ENCODE data around the gene ZG16. TPM values are rescaled to one million over a fixed set of nuclear protein-coding genes. Genes with fewer than 3 reads are reported as not detected.
"Not testable (repeated sequence)": the region's sequence is repeated elsewhere in the genome, so short reads cannot be mapped to it uniquely, and the experiment has no call there.

ZG16 gene
- total RNA-seq, 6 experiments from 2014 or later = 0.06 to 3.1 (median 1.1) TPM

DNA sequence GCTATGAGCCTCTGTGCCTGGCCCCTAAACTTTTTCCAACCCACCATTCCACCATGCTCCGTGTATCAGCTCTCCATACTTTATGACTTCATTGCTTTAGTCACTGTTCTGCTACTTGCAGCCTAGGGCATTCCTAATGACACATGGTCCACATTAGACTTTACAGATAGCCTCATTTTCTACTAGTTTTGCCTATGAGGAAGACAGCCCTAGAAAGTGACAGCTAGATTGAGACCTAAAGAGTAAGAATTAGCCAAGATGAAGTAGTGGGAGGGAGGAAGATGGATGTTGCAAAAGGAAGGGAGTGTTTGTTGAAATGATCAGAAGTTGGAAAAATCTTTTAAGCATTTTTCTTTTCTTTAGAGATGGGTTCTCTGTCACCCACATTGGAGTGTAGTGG lies 43.3 kb upstream of the ZG16 start:
- TF ChIP-seq, protein P1, sequence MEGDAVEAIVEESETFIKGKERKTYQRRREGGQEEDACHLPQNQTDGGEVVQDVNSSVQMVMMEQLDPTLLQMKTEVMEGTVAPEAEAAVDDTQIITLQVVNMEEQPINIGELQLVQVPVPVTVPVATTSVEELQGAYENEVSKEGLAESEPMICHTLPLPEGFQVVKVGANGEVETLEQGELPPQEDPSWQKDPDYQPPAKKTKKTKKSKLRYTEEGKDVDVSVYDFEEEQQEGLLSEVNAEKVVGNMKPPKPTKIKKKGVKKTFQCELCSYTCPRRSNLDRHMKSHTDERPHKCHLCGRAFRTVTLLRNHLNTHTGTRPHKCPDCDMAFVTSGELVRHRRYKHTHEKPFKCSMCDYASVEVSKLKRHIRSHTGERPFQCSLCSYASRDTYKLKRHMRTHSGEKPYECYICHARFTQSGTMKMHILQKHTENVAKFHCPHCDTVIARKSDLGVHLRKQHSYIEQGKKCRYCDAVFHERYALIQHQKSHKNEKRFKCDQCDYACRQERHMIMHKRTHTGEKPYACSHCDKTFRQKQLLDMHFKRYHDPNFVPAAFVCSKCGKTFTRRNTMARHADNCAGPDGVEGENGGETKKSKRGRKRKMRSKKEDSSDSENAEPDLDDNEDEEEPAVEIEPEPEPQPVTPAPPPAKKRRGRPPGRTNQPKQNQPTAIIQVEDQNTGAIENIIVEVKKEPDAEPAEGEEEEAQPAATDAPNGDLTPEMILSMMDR (IDR thresholded peaks at IDR 0.05) = no peak
- TF ChIP-seq POLR2A (IDR thresholded peaks at IDR 0.05) = no peak
- intact Hi-C loops (cut with DNase I) = no loop called here
- no peak overlapping the region for H3K4me3 ChIP-seq
- no peak for DNase-seq
- no peak for ATAC-seq
- no peaks in the 10 kb centered on the region for H3K4me1 ChIP-seq
- no peaks in the 10 kb centered on the region for H3K36me3 ChIP-seq
- H3K27me3 ChIP-seq = no peaks in the 10 kb centered on the region
- no peak overlapping the region for H3K27ac ChIP-seq
- no peaks in the 10 kb centered on the region for H3K9me3 ChIP-seq
- WGBS (ENCODE audit: insufficient coverage, low coverage, low lambda C conversion rate, missing lambda C conversion rate) = 91% methylated on average over 1 of the region's 1 CpG

DNA sequence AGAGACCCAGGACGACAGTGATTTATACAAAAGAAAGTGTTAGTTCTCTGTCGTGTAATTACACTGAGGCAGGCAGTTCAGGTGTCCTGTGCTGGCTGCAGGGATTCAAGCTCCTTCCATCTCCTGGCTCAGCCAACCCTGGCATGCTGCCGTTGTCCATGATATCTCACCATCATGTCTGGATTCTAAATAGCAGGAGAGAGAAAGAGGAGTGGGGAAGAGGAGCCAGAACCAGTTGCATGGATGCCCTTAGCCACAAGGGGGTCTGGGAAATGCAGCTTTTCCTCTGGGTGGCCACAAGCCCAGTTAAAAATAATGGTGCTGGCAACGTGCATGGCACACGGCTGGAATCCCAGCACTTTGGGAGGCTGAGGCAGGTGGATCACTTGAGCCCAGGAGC lies 41.9 kb upstream of the ZG16 start:
- Histone ChIP-seq H3K27ac (no peak overlapping the region), H3K27me3 (no peaks in the 10 kb centered on the region), H3K4me1 (no peaks in the 10 kb centered on the region), H3K36me3 (no peaks in the 10 kb centered on the region), H3K4me3 (no peak overlapping the region), H3K9me3 (no peaks in the 10 kb centered on the region)
- intact Hi-C loops (cut with DNase I) = no loop called here
- ATAC-seq (no peak), DNase-seq (no peak)
- no peak for TF ChIP-seq POLR2A (IDR thresholded peaks at IDR 0.05)
- TF ChIP-seq, protein P1 (IDR thresholded peaks at IDR 0.05) = no peak
- 90% methylated on average over 2 of the region's 5 CpGs for WGBS (ENCODE audit: insufficient coverage, low coverage, low lambda C conversion rate, missing lambda C conversion rate)

DNA sequence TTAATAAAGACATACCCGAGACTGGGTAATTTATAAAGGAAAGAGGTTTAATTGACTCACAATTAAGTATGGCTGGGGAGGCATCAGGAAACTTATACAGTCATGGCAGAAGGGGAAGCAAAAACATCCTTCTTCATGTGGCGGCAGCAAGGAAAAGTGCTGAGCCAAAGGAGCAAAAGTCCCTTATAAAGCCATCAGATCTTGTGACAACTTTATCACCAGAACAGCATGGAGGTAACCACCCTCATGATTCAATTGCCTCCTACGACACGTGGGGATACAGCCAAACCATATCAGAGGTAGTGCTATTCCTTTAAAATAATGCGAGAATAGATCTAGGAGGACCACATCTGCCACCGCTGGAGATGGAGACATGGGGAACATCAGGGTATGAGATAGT lies 41.3 kb upstream of the ZG16 start:
- H3K27me3 ChIP-seq = no peaks in the 10 kb centered on the region
- H3K9me3 ChIP-seq = no peaks in the 10 kb centered on the region
- H3K36me3 ChIP-seq = no peaks in the 10 kb centered on the region
- no peak for TF ChIP-seq POLR2A (IDR thresholded peaks at IDR 0.05)
- TF ChIP-seq, protein P1 (IDR thresholded peaks at IDR 0.05) = no peak
- WGBS (ENCODE audit: insufficient coverage, low coverage, low lambda C conversion rate, missing lambda C conversion rate) = 72% methylated on average over 5 of the region's 6 CpGs
- no peak for DNase-seq
- H3K27ac ChIP-seq = no peak overlapping the region
- no peak overlapping the region for H3K4me3 ChIP-seq
- no peak for ATAC-seq
- intact Hi-C loops (cut with DNase I) = no loop called here
- H3K4me1 ChIP-seq = no peaks in the 10 kb centered on the region

DNA sequence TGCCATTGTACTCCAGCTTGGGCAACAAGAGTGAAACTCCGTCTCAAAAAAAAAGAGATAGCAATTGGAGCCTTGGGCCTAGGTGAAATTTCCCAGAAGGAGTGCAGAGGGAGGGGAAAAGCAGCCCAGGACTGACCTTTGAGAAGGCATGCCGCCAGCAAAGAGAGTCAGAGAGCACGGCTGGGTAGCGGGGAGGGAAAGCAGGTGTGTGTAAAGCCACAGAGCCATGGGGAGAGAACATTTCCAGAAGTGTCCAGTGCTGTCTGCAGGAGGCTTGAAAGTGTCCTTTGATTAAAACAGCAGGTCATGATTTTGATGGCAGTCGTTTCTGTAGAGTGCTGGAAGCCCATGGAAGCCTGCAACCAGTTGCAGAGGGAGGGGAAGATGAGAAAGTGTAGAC lies 40.3 kb upstream of the ZG16 start:
- H3K4me1 ChIP-seq = no peaks in the 10 kb centered on the region
- no peaks in the 10 kb centered on the region for H3K27me3 ChIP-seq
- no peak overlapping the region for H3K4me3 ChIP-seq
- intact Hi-C loops (cut with DNase I) = no loop called here
- ATAC-seq (peak in 3 of 4 donors; percentile 21 to 36 (median 35)), DNase-seq (no peak)
- 31% methylated on average over 4 of the region's 5 CpGs for WGBS (ENCODE audit: insufficient coverage, low coverage, low lambda C conversion rate, missing lambda C conversion rate)
- no peaks in the 10 kb centered on the region for H3K9me3 ChIP-seq
- TF ChIP-seq, protein P1 (IDR thresholded peaks at IDR 0.05) = no peak
- TF ChIP-seq POLR2A (IDR thresholded peaks at IDR 0.05) = no peak
- no peaks in the 10 kb centered on the region for H3K36me3 ChIP-seq
- no peak overlapping the region for H3K27ac ChIP-seq

DNA sequence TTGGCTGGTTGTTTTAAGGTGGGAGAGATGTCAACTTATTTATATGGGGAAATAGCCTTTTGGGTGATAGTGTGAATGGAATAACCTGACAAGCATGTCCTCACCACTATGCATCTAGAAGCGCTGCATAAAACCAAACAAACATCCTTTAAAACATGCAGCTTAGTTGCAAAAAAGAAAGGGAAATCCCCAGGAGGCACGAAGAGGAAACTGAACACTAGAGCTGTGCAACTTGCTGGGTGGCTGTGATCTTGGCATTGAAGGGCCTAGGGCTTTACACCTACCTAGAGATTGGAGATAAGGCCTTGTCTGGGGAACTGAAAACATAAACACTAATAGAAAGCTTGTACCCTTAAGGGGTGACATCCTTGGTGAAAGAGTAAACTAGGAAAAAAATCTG lies 39.5 kb upstream of the ZG16 start:
- Histone ChIP-seq H3K36me3 (no peaks in the 10 kb centered on the region), H3K27me3 (no peaks in the 10 kb centered on the region), H3K4me3 (no peak overlapping the region), H3K4me1 (no peaks in the 10 kb centered on the region), H3K9me3 (no peaks in the 10 kb centered on the region), H3K27ac (no peak overlapping the region)
- DNase-seq (no peak), ATAC-seq (peak in 3 of 4 donors; percentile 24 to 53 (median 38))
- intact Hi-C loops (cut with DNase I) = no loop called here
- WGBS (ENCODE audit: insufficient coverage, low coverage, low lambda C conversion rate, missing lambda C conversion rate) = 50% methylated on average over 2 of the region's 2 CpGs
- TF ChIP-seq, protein P1 (IDR thresholded peaks at IDR 0.05) = no peak
- no peak for TF ChIP-seq POLR2A (IDR thresholded peaks at IDR 0.05)

DNA sequence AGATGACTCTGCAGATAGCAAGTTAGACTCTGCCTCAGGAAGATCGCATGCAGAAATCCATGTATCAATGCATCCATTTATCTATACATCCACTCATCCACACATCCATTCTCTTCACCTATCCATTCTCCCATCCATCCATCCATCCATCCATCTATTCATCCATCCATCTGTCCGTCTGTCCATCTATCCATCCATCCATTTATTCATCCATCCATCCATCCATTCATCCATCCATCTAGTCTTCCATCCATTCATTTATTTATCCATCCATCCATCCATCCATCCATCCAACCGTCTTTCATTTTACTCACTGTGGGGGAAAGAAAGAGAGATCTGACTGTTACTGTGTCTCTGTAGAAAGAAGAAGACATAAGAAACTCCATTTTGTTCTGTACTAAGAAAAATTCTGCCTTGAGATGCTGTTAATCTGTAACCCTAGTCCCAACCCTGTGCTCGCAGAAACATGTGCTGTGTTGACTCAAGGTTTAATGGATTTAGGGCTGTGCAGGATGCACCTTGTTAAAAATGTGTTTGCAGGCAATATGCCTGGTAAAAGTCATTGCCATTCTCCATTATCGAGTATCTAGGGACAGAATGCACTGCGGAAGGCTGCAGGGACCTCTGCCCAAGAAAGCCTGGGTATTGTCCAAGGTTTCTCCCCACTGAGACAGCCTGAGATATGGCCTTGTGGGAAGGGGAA lies 38.0 kb upstream of the ZG16 start:
- DNase-seq; H3K27ac ChIP-seq; H3K9me3 ChIP-seq; H3K4me1 ChIP-seq; H3K36me3 ChIP-seq; H3K4me3 ChIP-seq; ATAC-seq; H3K27me3 ChIP-seq; intact Hi-C loops (cut with DNase I): not testable (repeated sequence)
- WGBS (ENCODE audit: insufficient coverage, low coverage, low lambda C conversion rate, missing lambda C conversion rate) = 75% methylated on average over 5 of the region's 6 CpGs

DNA sequence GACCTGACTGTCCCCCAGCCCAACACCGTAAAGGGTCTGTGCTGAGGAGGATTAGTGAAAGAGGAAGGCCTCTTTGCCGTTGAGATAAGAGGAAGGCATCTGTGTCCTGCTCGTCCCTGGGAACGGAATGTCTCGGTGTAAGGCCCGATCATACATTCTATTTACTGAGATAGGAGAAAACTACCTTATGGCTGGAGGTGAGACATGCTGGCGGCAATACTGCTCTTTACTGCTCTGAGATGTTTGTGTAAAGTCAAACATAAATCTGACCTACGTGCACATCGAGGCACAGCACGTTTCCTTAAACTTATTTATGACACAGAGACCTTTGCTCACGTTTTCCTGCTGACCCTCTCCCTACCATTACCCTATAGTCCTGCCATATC lies 37.4 kb upstream of the ZG16 start:
- WGBS (ENCODE audit: insufficient coverage, low coverage, low lambda C conversion rate, missing lambda C conversion rate) = 49% methylated on average over 4 of the region's 11 CpGs
- H3K9me3 ChIP-seq; intact Hi-C loops (cut with DNase I); H3K4me3 ChIP-seq; H3K36me3 ChIP-seq; H3K27ac ChIP-seq; ATAC-seq; H3K4me1 ChIP-seq; H3K27me3 ChIP-seq; DNase-seq: not testable (repeated sequence)

All from right lobe of liver (tissue), 6 donors.